Activated CD8-positive, alpha-beta T cell treated with anti-CD3 and anti-CD28 coated beads for 36 hours (primary cell): ENCODE results near the gene HIKESHI. TPM values are rescaled to one million over a fixed set of nuclear protein-coding genes. Genes with fewer than 3 reads are reported as not detected.

ENCODE experiments used
- ATAC-seq: fragments of 200-7000 bp; cut with Tn5 transposase; one replicate; pipeline ENCODE4 v1.10.0; 2021; ENCODE audit warnings: mild to moderate bottlenecking, moderate library complexity
- CTCF ChIA-PET: fragments of 350-600 bp; sonication (Branson Sonifier 250); formaldehyde crosslinking; loops from one replicate; lab custom pipeline; 2021; ENCODE audit warnings: antibody characterized with exemption; lab: Charles Lee
- POLR2A ChIA-PET: fragments of 350-600 bp; sonication (Branson Sonifier 250); formaldehyde crosslinking; loops from one replicate; lab custom pipeline; 2021; ENCODE audit warnings: antibody characterized with exemption; lab: Charles Lee
- DNase-seq: peaks from one replicate; pipeline ENCODE4 v3.0.0-alpha.2; 2020
- H3K27ac Mint-ChIP-seq: one replicate; pipeline ENCODE4 v1.8.0; 2021; ENCODE audit warnings: mild to moderate bottlenecking, mixed read lengths
- H3K27me3 Mint-ChIP-seq: one replicate; pipeline ENCODE4 v1.8.0; 2021; ENCODE audit warnings: mixed read lengths
- H3K36me3 Mint-ChIP-seq: one replicate; pipeline ENCODE4 v1.8.0; 2021; ENCODE audit warnings: low read depth, mixed read lengths
- H3K4me1 Mint-ChIP-seq: one replicate; pipeline ENCODE4 v1.8.0; 2021; ENCODE audit warnings: low read depth, mixed read lengths
- H3K4me3 Mint-ChIP-seq: one replicate; pipeline ENCODE4 v1.8.0; 2021; ENCODE audit warnings: mild to moderate bottlenecking, moderate library complexity, mixed read lengths
- H3K9me3 Mint-ChIP-seq: one replicate; pipeline ENCODE4 v1.8.0; 2021; ENCODE audit warnings: mixed read lengths
- CTCF ChIP-seq: fragments of 200-600 bp; IDR thresholded peaks from one replicate; pipeline ENCODE4 v1.8.0; 2022; ENCODE audit warnings: antibody characterized with exemption, mild to moderate bottlenecking
- intact Hi-C: fragments of 100-400 bp; cut with micrococcal nuclease; formaldehyde crosslinking; loops from one replicate; pipeline ENCODE4 v1.10.0; 2022
- total RNA-seq, 2 experiments: library from RNA; stranded (reverse); gene quantifications; one replicate each; pipeline ENCODE4 v1.2.3, GENCODE V29; 2021

HIKESHI gene
- total RNA-seq, 2 experiments from 2014 or later: 59.6 to 60.5 TPM

GRCh38 chr11:86358720-86359119 is 56.7 kb downstream of the HIKESHI start:
- Mint-ChIP-seq H3K27ac (no peak overlapping the region), H3K36me3 (no peaks in the 10 kb centered on the region), H3K4me3 (no peak overlapping the region), H3K9me3 (peaks cover 3% of the 10 kb centered on the region), H3K27me3 (peaks cover 2% of the 10 kb centered on the region), H3K4me1 (no peaks in the 10 kb centered on the region)
- POLR2A ChIA-PET: no interaction called here
- TF ChIP-seq CTCF: no peak
- CTCF ChIA-PET: no interaction called here
- no peak for DNase-seq
- ATAC-seq: no peak
- intact Hi-C loops: no loop called here

DNA sequence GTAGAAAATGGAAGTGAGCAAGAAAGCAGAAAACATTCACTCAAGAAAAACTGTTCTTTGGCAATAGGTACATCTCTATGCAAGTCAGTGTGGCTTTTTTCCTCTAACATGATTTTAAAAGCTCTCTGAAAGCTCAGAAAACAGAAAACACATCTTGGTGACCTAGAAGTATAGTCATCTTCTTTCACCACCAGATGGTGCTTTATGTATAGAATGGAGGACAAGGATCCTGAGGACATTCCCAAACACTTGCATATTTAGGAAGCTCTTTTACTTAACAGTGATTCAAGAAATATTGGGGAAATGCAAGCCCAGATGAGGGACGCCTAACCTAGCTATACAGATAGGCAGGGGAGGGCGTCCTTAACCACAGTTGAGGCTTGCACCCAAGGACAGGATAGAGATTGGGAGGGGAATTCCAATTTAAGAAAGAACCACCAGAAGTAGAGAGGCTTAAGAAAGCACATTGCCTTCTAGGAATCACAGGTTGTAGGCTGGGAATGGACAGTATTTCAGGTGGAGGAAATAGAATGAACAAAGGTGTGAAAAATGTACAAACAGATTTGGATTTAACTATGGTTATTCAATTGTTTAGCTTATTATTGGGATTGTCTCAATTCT is 58.8 kb downstream of the HIKESHI start:
- ChIA-PET CTCF (interaction anchor here (1.0 kb wide), 1 partner anchor 10 kb away, joined by 3 read pairs; no protein-coding TSS in a partner anchor), POLR2A (no interaction called here)
- H3K36me3 Mint-ChIP-seq: no peaks in the 10 kb centered on the region
- no peak overlapping the region for H3K4me3 Mint-ChIP-seq
- H3K27me3 Mint-ChIP-seq: peaks cover 2% of the 10 kb centered on the region
- intact Hi-C loops: no loop called here
- no peak for TF ChIP-seq CTCF
- ATAC-seq: no peak
- peaks cover 3% of the 10 kb centered on the region for H3K9me3 Mint-ChIP-seq
- H3K4me1 Mint-ChIP-seq: no peaks in the 10 kb centered on the region
- no peak overlapping the region for H3K27ac Mint-ChIP-seq
- no peak for DNase-seq

- Mint-ChIP-seq H3K36me3 (no peaks in the 10 kb centered on the region), H3K9me3 (peaks cover 3% of the 10 kb centered on the region), H3K4me1 (no peaks in the 10 kb centered on the region), H3K27me3 (peaks cover 2% of the 10 kb centered on the region), H3K27ac (no peak overlapping the region), H3K4me3 (no peak overlapping the region)
- intact Hi-C loops: no loop called here
- CTCF ChIA-PET: interaction anchor here (0.9 kb wide), 1 partner anchor 245 kb away, joined by 4 read pairs; no protein-coding TSS in a partner anchor
- POLR2A ChIA-PET: no interaction called here
- no peak for DNase-seq
- ATAC-seq: no peak
- TF ChIP-seq CTCF: no peak
Observed at GRCh38 chr11:86363424-86363823, 61.4 kb downstream of the HIKESHI start.

DNA sequence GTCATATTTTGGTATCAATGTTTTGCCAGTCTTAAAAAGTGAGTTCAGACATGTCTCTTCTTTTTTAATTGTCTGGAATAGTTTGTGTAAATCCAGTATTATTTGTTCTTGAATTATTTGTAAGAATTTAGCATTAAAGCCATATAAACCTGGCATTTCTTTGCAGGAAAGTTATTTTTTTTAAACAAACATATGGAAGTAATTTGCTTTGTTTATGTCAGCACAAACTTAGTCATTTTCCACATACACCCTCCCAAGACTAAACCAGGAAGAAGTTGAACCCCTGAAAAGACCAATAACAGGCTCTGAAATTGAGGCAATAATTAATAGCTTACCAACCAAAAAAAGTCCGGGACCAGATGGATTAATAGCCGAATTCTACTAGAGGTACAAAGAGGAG is 63.5 kb downstream of the HIKESHI start:
- POLR2A ChIA-PET: interaction anchor here (0.6 kb wide), 1 partner anchor 11 kb away, joined by 3 read pairs; no protein-coding TSS in a partner anchor
- DNase-seq: no peak
- Mint-ChIP-seq H3K27ac (no peak overlapping the region), H3K4me3 (no peak overlapping the region), H3K4me1 (no peaks in the 10 kb centered on the region), H3K27me3 (no peaks in the 10 kb centered on the region), H3K36me3 (no peaks in the 10 kb centered on the region), H3K9me3 (peaks cover 9% of the 10 kb centered on the region)
- no peak for TF ChIP-seq CTCF
- no peak for ATAC-seq
- intact Hi-C loops: no loop called here
- CTCF ChIA-PET: no interaction called here

GRCh38 chr11:86369668-86370067 is 67.6 kb downstream of the HIKESHI start:
- peaks cover 6% of the 10 kb centered on the region for H3K27me3 Mint-ChIP-seq
- H3K4me1 Mint-ChIP-seq: peaks cover 3% of the 10 kb centered on the region
- H3K27ac Mint-ChIP-seq: no peak overlapping the region
- ATAC-seq: no peak
- intact Hi-C loops: no loop called here
- POLR2A ChIA-PET: no interaction called here
- no peaks in the 10 kb centered on the region for H3K36me3 Mint-ChIP-seq
- CTCF ChIA-PET: no interaction called here
- DNase-seq: no peak
- H3K9me3 Mint-ChIP-seq: peaks cover 6% of the 10 kb centered on the region
- no peak for TF ChIP-seq CTCF
- H3K4me3 Mint-ChIP-seq: no peak overlapping the region
